AG09309 (cell line): ENCODE results near the gene EVI2B.
"Not testable (repeated sequence)": the region's sequence is repeated elsewhere in the genome, so short reads cannot be mapped to it uniquely, and the experiment has no call there.

ENCODE experiments used
- DNase-seq: peaks from one replicate; pipeline ENCODE4 v3.0.0-alpha.2; 2010; ENCODE audit warnings: low read depth
- H3K4me3 ChIP-seq: 2 replicates; pipeline ENCODE4 v1.5.1; 2011; ENCODE audit warnings: mild to moderate bottlenecking, low read depth, low read length, moderate library complexity; ENCODE audit not compliant: control insufficient read depth
- CTCF ChIP-seq: IDR thresholded peaks from 2 replicates; pipeline ENCODE4 v1.5.1; 2011; ENCODE audit warnings: mild to moderate bottlenecking, low read depth, low read length, inconsistent platforms; ENCODE audit not compliant: insufficient read depth, control insufficient read depth; ENCODE audit errors: missing control alignments

The EVI2B gene

GRCh38 chr17:31291820-31292219 lies 22.0 kb downstream of the EVI2B start:
- no peak overlapping the region for H3K4me3 ChIP-seq
- TF ChIP-seq CTCF: no peak
- no peak for DNase-seq

- no peak for DNase-seq
- TF ChIP-seq CTCF: no peak
- no peak overlapping the region for H3K4me3 ChIP-seq
Measured at GRCh38 chr17:31289790-31290189, 24.1 kb downstream of the EVI2B start.

GRCh38 chr17:31287932-31288331 lies 25.9 kb downstream of the EVI2B start:
- not testable (repeated sequence) for DNase-seq, H3K4me3 ChIP-seq

GRCh38 chr17:31286587-31286986 lies 27.3 kb downstream of the EVI2B start:
- H3K4me3 ChIP-seq: no peak overlapping the region
- no peak for DNase-seq
- TF ChIP-seq CTCF: no peak

GRCh38 chr17:31283841-31284240 lies 30.0 kb downstream of the EVI2B start:
- TF ChIP-seq CTCF: no peak
- no peak overlapping the region for H3K4me3 ChIP-seq
- no peak for DNase-seq

GRCh38 chr17:31281061-31281460 lies 32.8 kb downstream of the EVI2B start:
- no peak for TF ChIP-seq CTCF
- no peak overlapping the region for H3K4me3 ChIP-seq
- DNase-seq: no peak

- TF ChIP-seq CTCF: no peak
- H3K4me3 ChIP-seq: no peak overlapping the region
- DNase-seq: no peak
Measured at GRCh38 chr17:31279401-31279800, 34.5 kb downstream of the EVI2B start.
